ENCODE measurements around the gene ICAM2.
"Not testable (repeated sequence)": the region's sequence is repeated elsewhere in the genome, so short reads cannot be mapped to it uniquely, and the experiment has no call there.

ICAM2 gene

DNA sequence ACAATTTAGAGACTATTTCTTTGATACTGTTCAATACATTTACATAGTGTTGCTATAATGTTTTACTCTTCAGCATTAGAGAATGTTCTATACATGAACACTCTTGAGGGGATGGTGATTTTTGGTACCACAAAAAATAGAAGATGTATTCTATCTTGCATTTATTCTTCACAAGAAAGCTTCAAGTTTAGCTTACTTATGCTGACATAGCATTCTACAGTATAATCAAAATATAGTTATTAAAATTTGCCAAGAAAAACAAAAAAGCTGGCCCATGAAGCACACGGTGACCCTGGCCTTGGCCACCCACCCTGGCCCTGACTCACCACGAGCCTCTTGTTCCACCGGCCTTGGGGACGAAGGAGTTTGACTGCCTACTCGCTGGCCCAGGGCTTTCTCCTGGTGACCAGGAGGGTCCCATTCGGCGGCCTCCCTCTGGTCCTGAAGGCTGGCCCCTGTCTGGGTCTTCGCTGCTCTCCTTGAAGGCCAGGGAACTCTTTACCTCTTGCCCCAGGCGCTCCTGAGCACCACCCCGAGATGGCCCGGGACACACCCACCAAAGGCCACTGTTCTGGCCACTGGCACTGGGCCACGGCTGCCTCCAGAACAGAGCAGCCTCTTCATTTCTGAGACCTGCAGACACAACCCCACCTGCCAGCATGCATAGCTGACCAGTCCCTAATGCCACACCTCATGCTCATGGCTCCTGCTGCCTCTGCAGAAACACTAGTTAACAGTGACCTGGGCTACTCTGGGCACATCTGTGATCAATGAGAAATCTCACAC is 22.5 kb upstream of the ICAM2 start:
- no peak for DNase-seq (ENCODE audit: low spot score)

- no peak for DNase-seq (ENCODE audit: low spot score)
These were observed 21.5 kb upstream of the ICAM2 start for GRCh38 chr17:64041912-64042311.

GRCh38 chr17:64040206-64040605 is 19.8 kb upstream of the ICAM2 start:
- no peak for DNase-seq (ENCODE audit: low spot score)

DNA sequence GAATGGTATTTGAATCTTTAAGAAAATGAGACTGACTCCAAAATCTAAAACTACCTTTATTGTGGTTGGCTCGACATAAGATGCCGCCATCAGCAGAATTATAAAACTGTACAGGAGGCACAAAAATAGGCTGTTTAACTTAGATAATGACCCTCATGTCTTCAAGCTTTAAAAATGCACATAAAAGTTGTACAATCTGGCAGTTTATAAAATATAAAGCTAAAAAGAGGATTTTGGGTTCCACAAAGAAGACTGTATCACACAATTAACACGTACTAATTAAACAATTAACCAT is 18.6 kb upstream of the ICAM2 start:
- no peak for DNase-seq (ENCODE audit: low spot score)

- DNase-seq (ENCODE audit: low spot score): no peak
These were observed 18.1 kb upstream of the ICAM2 start for GRCh38 chr17:64038331-64039105.

- no peak for DNase-seq (ENCODE audit: low spot score)
These were observed 17.4 kb upstream of the ICAM2 start for GRCh38 chr17:64037802-64038201.

GRCh38 chr17:64037180-64037579 is 16.7 kb upstream of the ICAM2 start:
- no peak for DNase-seq (ENCODE audit: low spot score)

- DNase-seq (ENCODE audit: low spot score): no peak
These were observed 15.9 kb upstream of the ICAM2 start for GRCh38 chr17:64036198-64036922.

DNA sequence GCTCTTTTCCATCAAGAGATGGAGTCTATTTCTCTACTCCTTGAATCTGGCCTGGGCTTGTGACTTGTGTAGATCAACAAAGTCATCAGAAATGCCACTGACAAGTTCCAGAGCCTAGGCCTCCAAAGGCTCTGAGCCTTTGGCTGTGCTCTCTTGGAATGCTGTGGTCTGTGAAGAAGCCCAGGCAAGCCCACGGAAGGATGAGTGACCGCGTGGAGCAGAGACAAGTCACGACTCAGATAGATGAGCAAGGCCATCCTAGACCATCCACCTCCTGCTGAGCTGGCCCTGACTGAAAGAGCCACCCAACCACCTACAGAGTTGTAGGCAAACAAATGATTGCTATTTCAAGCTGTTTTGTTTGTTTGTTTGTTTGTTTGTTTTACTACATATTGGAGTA is 11.6 kb upstream of the ICAM2 start:
- DNase-seq (ENCODE audit: low spot score): no peak

DNA sequence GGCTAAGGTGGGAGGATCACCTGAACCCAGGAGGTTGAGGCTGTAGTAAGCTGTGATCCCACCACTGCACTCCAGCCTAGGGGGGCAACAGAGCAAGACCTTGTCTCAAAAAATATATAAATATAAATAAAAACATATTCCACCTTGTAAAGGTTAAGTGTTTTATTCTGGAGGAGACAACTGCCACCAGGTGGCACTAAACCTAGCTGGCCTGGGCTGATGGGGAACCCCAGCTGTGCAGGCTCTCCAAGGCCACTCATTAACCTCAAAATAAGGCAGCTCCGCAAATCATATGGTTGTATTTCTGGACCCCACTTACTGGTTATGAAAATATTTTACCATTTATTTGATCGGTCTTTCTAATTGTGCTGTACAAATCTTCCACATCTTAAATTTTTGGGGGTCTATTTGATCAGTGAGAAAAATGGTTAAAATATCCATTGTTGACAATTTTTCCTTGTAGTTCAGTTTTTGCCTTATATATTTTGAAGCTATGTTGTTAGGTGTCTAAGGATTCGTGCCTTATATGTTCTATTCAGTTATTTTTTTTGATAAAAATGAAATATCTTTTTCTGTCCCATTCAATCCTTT is 8.5 kb upstream of the ICAM2 start:
- DNase-seq (ENCODE audit: low spot score): no peak

GRCh38 chr17:64025732-64026294 is 5.4 kb upstream of the ICAM2 start:
- peak; percentile 56 for DNase-seq (ENCODE audit: low spot score)

DNA sequence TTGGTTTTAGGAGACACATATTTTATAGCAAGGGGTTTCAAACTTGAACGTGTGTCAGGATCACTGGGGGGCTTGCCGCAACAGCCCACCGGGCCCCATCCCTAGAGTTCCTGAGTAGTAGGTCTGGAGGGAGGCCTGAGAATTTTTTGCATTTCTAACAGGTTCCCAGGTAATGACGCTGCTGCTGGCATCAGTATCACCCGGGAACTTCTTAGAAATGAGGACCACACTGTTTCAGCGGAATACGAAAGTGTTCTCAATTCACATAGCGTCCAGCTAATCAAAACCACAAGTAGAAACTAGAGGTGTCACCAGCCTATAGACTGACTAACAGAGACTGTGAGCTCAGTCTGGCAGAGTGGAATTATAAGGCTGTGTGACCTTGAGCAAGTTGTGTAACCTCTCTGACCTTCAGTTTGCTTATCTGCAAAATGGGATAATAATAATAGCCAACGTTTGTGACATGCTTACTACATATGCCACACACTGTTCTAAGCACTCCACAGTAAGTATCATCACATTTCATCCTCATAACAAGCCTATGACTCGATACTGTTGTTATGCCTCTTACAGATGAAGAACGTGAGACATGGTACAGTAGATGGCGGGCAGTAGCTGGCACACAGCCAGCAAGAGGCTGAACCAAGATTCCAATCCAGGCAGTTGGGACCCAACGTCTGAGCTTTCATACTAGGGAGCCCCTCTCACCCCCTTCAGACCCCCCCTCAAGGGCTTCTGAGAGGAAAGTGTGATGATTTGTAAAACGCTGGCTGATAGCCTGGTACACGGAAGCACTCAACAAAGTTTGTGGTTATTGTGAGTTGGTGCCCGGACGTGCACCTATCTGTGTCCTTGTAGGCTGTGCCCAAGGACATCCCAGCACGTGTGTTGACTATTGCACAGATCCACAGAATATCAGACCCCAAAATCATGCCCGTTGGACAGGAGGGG is 4.6 kb upstream of the ICAM2 start:
- no peak for DNase-seq (ENCODE audit: low spot score)

- no peak for DNase-seq (ENCODE audit: low spot score)
These were observed 3.8 kb upstream of the ICAM2 start for GRCh38 chr17:64024215-64024654.

- no peak for DNase-seq (ENCODE audit: low spot score)
These were observed 2.2 kb upstream of the ICAM2 start for GRCh38 chr17:64022611-64023063.

DNA sequence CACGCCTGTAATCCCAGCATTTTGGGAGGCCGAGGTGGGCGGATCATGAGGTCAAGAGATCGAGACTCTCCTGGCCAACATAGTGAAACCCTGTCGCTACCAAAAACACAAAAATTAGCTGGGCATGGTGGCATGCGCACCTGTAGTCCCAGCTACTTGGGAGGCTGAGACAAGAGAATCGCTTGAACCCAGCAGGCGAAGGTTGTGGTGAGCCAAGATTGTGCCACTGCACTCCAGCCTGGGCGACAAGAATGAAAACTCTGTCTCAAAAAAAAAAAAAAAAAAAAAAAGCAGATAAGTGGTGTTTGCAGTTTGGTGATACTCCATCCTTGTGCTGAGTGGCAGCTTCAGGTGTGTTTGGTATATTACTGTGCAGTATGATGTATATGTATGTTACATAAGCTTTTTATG is 877 bp downstream of the ICAM2 start:
- not testable (repeated sequence) for DNase-seq (ENCODE audit: low spot score)

DNA sequence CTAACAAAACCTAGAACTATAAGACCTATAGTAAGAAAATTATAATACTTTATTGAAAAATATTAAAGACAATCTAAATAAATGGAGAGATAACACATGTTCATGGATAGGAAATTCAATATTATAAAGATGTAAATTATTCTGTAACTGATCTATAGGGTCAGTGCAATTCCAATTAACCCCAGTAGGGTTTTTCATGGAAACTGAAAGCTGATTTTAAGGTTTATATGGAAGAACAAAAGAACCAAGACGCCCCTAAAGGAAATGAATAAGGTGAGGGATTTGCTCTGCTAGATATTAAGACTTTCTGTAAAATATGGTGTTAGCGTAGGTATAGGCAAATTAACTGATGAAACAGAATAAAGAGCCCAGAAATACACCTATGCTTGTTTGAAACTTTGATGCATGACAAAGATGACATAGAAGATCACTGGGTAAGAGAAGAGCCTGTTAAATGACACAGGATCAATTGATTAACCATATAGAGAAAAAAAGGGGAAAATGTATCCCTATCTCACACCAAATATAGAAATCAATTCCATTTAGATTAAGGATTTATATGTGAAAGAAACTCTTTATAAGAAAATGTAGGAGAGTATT is 3.0 kb downstream of the ICAM2 start:
- no peak for DNase-seq (ENCODE audit: low spot score)

DNA sequence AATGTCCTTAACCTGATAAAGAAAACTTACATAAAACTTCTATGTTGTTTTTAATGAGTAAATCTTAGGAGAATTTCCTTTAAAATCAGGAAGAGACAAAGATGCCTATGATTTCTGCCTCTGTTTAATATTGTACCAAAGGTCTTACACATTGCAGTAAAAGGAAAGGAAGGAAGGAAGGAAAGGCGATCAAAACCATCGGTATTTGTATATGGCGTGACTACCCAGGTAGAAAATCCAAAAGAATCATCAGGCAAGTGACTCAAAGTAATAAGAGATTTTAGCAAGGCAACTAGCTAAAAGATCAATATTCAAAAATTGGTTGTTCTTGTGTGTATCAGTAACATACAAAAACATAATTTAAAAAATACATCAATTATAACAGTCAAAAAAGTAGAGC is 3.5 kb downstream of the ICAM2 start:
- no peak for DNase-seq (ENCODE audit: low spot score)

- DNase-seq (ENCODE audit: low spot score): no peak
These were observed 4.1 kb downstream of the ICAM2 start for GRCh38 chr17:64016231-64016784.

DNA sequence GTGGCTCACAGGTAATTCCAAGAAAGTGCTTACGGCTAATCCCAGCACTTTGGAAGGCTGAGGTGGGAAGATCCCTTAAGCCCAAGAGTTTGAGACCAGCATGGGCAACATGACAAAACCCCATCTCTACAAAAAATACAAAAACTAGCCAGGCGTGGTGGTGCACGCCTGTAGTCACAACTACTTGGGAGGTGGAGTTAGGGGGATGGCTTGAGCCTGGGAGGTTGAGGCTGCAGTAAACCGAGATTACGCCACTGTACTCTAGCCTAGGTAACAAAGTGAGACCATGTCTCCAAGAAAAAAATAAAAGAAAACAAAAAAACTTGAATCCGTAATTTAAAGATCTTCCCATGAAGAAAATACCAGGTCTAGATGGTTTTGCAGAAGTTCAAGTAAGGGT is 5.0 kb downstream of the ICAM2 start:
- DNase-seq (ENCODE audit: low spot score): no peak

All from COLO829 (cell line).